PC-3 (cell line): ENCODE data around the gene TCF7L1. TPM values are rescaled to one million over a fixed set of nuclear protein-coding genes. Genes with fewer than 3 reads are reported as not detected.

Experiments used
- ATAC-seq: fragments of 200-7000 bp; cut with Tn5 transposase; 2 replicates; pipeline ENCODE4 v1.9.1; 2020; ENCODE audit warnings: mild to moderate bottlenecking, moderate library complexity
- BruUV-seq: library from RNA; stranded (reverse); fragments of 400-500 nt; replicated peaks from 2 replicates; lab custom pipeline; 2021; lab: Mats Ljungman, UMichigan
- CTCF ChIA-PET: fragments of 300-600 bp; sonication (Branson Sonifier 250); formaldehyde crosslinking; loops from one replicate; lab custom pipeline; 2022; ENCODE audit warnings: antibody characterized with exemption; lab: Charles Lee
- POLR2A ChIA-PET: fragments of 300-600 bp; sonication (Branson Sonifier 250); formaldehyde crosslinking; loops from one replicate; lab custom pipeline; 2022; ENCODE audit warnings: antibody characterized with exemption; ENCODE audit not compliant: unreplicated experiment; lab: Charles Lee
- DNase-seq: peaks from one replicate; pipeline ENCODE4 v3.0.0-alpha.2; 2015
- H2AFZ ChIP-seq: fragments of 300-600 bp; sonication (generic); 2 replicates; pipeline ENCODE4 v1.6.0; 2016; ENCODE audit warnings: antibody characterized with exemption, low read length
- H3F3A ChIP-seq: fragments of 300-600 bp; sonication (generic); one replicate; pipeline ENCODE4 v1.6.0; 2017; ENCODE audit warnings: antibody characterized with exemption, low read length, control low read depth, mild to moderate bottlenecking; ENCODE audit not compliant: unreplicated experiment
- H3K27ac ChIP-seq: fragments of 300-600 bp; sonication (generic); 2 replicates; pipeline ENCODE4 v1.5.1; 2016; ENCODE audit warnings: mild to moderate bottlenecking, low read length
- H3K27me3 ChIP-seq: fragments of 300-600 bp; sonication (generic); 2 replicates; pipeline ENCODE4 v1.6.1; 2016; ENCODE audit warnings: low read length, mixed read lengths
- H3K36me3 ChIP-seq: fragments of 300-600 bp; sonication (generic); 2 replicates; pipeline ENCODE4 v1.6.1; 2016; ENCODE audit warnings: low read depth, mixed run types, low read length, mixed read lengths
- H3K4me1 ChIP-seq: fragments of 300-600 bp; sonication (generic); 2 replicates; pipeline ENCODE4 v1.5.1; 2016; ENCODE audit warnings: low read length; ENCODE audit not compliant: insufficient read depth
- H3K4me2 ChIP-seq: fragments of 300-600 bp; sonication (generic); 2 replicates; pipeline ENCODE4 v1.6.0; 2016; ENCODE audit warnings: low read length
- H3K4me3 ChIP-seq: fragments of 300-600 bp; sonication (generic); 2 replicates; pipeline ENCODE4 v1.5.1; 2016; ENCODE audit warnings: mild to moderate bottlenecking, low read length, mixed read lengths
- H3K79me2 ChIP-seq: fragments of 300-600 bp; sonication (generic); 2 replicates; pipeline ENCODE4 v1.6.1; 2017; ENCODE audit warnings: low read length, mixed read lengths
- H3K9ac ChIP-seq: fragments of 300-600 bp; sonication (generic); 2 replicates; pipeline ENCODE4 v1.6.0; 2016; ENCODE audit warnings: mild to moderate bottlenecking, low read length
- H3K9me2 ChIP-seq: fragments of 300-600 bp; sonication (generic); replicated peaks from 2 replicates; pipeline ENCODE4 v1.6.1; 2016; ENCODE audit warnings: mixed run types, low read length, mixed read lengths
- H3K9me3 ChIP-seq: fragments of 300-600 bp; sonication (generic); 2 replicates; pipeline ENCODE4 v1.6.1; 2016; ENCODE audit warnings: low read length, mixed read lengths
- H4K20me1 ChIP-seq: fragments of 300-600 bp; sonication (generic); 2 replicates; pipeline ENCODE4 v1.6.1; 2016; ENCODE audit warnings: low read length, mixed read lengths
- EZH2 ChIP-seq: fragments of 300-600 bp; sonication (generic); IDR thresholded peaks from one replicate; pipeline ENCODE4 v1.6.1; 2017; ENCODE audit warnings: antibody characterized with exemption, mild to moderate bottlenecking, low read length; ENCODE audit not compliant: unreplicated experiment
- EZH2phosphoT487 ChIP-seq: fragments of 300-600 bp; sonication (generic); IDR thresholded peaks from 2 replicates; pipeline ENCODE4 v1.6.1; 2018; ENCODE audit warnings: mild to moderate bottlenecking, antibody characterized with exemption, low read length, borderline replicate concordance
- intact Hi-C: fragments of 100-400 bp; cut with micrococcal nuclease; formaldehyde crosslinking; loops from 2 replicates; pipeline ENCODE4 v1.9.0; 2023
- total RNA-seq: library from RNA; depleted of rRNA; stranded (reverse); fragments of >200 nt; gene quantifications from 2 replicates; pipeline ENCODE4 v1.2.3, GENCODE V29; 2014
- TF ChIP-seq, protein P1 (sequence below): fragments of 300-600 bp; sonication (generic); conservative IDR thresholded peaks from 2 replicates; pipeline ENCODE4 v1.5.1; 2017; ENCODE audit warnings: antibody characterized with exemption, low read depth, mild to moderate bottlenecking, low read length

Gene TCF7L1
- total RNA-seq, 1 experiment from 2014 or later: 1.8 TPM

DNA sequence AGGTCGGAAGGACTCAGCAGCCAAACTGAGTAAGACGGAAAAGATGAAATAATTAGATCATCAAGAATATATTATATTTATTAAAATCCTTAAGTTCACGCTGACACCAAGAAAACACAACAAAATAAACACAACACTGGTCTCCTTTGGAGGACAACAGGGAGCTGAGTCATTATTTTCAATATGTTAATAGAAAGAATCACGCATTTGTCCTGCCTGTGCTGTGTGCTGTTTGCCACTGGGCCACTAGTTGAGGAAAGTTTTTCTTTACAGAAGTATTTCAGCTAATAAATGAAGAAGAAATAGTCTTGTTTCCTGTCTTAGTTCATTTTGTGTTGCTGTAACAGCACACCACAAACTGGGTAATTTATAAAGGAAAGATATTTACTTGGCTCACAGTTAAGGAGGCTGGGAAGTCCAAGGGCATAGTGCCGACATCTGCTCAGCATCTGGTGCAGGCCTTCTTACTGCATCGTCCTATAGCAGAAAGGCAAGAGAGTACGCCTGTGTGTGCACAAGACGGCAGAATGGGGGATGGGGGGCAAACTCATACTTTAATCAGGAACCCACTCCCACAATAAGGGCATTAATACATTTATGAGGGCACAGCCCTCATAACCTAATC, 88.0 kb downstream of the TCF7L1 start:
- DNase-seq: no peak
- Histone ChIP-seq H3K27me3 (no peaks in the 10 kb centered on the region), H3K27ac (no peak overlapping the region), H3K9me3 (no peaks in the 10 kb centered on the region), H3K4me3 (no peak overlapping the region), H3K36me3 (no peaks in the 10 kb centered on the region), H3K79me2 (no peaks in the 10 kb centered on the region), H3K4me2 (no peak overlapping the region), H3K4me1 (no peaks in the 10 kb centered on the region), H4K20me1 (no peaks in the 10 kb centered on the region), H3K9ac (no peak overlapping the region), H3F3A (no peaks in the 10 kb centered on the region), H3K9me2 (no peaks in the 10 kb centered on the region), H2AFZ (no peak overlapping the region)
- ChIA-PET CTCF (no interaction called here), POLR2A (interaction anchor here (0.7 kb wide), 1 partner anchor 9 kb away, joined by 5 read pairs; no protein-coding TSS in a partner anchor)
- intact Hi-C loops: no loop called here
- BruUV-seq: no TSS peak
- no peak for TF ChIP-seq EZH2phosphoT487
- no peak for TF ChIP-seq EZH2
- TF ChIP-seq, protein P1, sequence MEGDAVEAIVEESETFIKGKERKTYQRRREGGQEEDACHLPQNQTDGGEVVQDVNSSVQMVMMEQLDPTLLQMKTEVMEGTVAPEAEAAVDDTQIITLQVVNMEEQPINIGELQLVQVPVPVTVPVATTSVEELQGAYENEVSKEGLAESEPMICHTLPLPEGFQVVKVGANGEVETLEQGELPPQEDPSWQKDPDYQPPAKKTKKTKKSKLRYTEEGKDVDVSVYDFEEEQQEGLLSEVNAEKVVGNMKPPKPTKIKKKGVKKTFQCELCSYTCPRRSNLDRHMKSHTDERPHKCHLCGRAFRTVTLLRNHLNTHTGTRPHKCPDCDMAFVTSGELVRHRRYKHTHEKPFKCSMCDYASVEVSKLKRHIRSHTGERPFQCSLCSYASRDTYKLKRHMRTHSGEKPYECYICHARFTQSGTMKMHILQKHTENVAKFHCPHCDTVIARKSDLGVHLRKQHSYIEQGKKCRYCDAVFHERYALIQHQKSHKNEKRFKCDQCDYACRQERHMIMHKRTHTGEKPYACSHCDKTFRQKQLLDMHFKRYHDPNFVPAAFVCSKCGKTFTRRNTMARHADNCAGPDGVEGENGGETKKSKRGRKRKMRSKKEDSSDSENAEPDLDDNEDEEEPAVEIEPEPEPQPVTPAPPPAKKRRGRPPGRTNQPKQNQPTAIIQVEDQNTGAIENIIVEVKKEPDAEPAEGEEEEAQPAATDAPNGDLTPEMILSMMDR: no peak
- ATAC-seq: no peak

DNA sequence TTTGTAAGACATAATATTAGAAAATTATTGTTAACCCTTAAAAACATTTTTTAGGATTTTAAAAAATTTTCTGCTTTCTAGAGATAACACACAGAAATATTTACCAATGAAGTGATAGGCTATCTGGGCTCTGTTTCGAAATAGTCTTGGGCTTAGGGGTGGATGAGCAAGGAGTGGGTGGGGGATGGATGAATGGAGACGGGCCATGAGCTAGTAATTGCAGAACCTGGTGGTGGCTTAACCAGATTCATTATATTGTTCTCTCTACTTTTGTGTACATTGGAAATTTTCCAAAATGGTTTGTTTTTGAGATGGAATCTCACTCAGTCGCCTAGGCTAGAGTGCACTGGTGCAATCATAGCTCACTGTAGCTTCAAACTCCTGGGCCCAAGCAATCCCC, 89.6 kb downstream of the TCF7L1 start:
- Histone ChIP-seq H3F3A (no peaks in the 10 kb centered on the region), H3K9me3 (no peaks in the 10 kb centered on the region), H4K20me1 (no peaks in the 10 kb centered on the region), H3K4me1 (no peaks in the 10 kb centered on the region), H3K9me2 (no peaks in the 10 kb centered on the region), H3K27me3 (no peaks in the 10 kb centered on the region), H3K4me2 (no peak overlapping the region), H3K79me2 (no peaks in the 10 kb centered on the region), H3K9ac (no peak overlapping the region), H2AFZ (no peak overlapping the region), H3K4me3 (no peak overlapping the region), H3K36me3 (no peaks in the 10 kb centered on the region), H3K27ac (no peak overlapping the region)
- TF ChIP-seq EZH2 (no peak), EZH2phosphoT487 (no peak)
- TF ChIP-seq, protein P1: no peak
- BruUV-seq: no TSS peak
- CTCF ChIA-PET: no interaction called here
- intact Hi-C loops: no loop called here
- POLR2A ChIA-PET: no interaction called here
- ATAC-seq (no peak), DNase-seq (no peak)

DNA sequence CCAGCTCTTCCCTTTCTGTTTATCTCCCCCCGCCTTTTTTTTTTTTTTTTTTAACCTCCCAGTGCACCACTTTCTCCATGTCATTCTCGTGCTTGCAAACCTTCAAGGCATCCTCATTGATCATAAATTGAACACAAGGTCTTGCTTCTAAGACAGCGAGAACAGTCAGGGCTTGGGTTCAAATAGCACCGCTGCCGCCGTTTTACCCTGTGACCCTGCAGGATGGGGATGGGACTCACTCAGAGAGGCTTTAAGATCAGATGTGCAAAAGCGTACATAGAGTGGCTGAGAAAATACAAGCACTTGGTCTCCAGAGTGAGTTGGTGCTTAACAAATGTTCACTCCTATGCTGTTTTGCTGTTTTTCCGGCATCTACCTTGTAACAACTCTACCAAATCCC, 93.6 kb downstream of the TCF7L1 start:
- Histone ChIP-seq H3K4me3 (no peak overlapping the region), H3K27me3 (no peaks in the 10 kb centered on the region), H4K20me1 (no peaks in the 10 kb centered on the region), H3K36me3 (no peaks in the 10 kb centered on the region), H3K4me2 (no peak overlapping the region), H3K9me3 (no peaks in the 10 kb centered on the region), H3K9me2 (no peaks in the 10 kb centered on the region), H3K4me1 (no peaks in the 10 kb centered on the region), H3K9ac (no peak overlapping the region), H3K27ac (no peak overlapping the region), H3F3A (no peaks in the 10 kb centered on the region), H2AFZ (no peak overlapping the region), H3K79me2 (no peaks in the 10 kb centered on the region)
- ATAC-seq (no peak), DNase-seq (no peak)
- intact Hi-C loops: no loop called here
- POLR2A ChIA-PET: no interaction called here
- BruUV-seq: no TSS peak
- no peak for TF ChIP-seq EZH2
- TF ChIP-seq EZH2phosphoT487: no peak
- TF ChIP-seq, protein P1: no peak
- CTCF ChIA-PET: interaction anchor here (0.7 kb wide), 1 partner anchor 101 kb away, joined by 4 read pairs; no protein-coding TSS in a partner anchor
